ENCODE measurements around the gene COPRS. TPM values are rescaled to one million over a fixed set of nuclear protein-coding genes. Genes with fewer than 3 reads are reported as not detected.
"Not testable (repeated sequence)": the region's sequence is repeated elsewhere in the genome, so short reads cannot be mapped to it uniquely, and the experiment has no call there.

COPRS gene
- total RNA-seq, 1 experiment from 2014 or later = 46.8 TPM

DNA sequence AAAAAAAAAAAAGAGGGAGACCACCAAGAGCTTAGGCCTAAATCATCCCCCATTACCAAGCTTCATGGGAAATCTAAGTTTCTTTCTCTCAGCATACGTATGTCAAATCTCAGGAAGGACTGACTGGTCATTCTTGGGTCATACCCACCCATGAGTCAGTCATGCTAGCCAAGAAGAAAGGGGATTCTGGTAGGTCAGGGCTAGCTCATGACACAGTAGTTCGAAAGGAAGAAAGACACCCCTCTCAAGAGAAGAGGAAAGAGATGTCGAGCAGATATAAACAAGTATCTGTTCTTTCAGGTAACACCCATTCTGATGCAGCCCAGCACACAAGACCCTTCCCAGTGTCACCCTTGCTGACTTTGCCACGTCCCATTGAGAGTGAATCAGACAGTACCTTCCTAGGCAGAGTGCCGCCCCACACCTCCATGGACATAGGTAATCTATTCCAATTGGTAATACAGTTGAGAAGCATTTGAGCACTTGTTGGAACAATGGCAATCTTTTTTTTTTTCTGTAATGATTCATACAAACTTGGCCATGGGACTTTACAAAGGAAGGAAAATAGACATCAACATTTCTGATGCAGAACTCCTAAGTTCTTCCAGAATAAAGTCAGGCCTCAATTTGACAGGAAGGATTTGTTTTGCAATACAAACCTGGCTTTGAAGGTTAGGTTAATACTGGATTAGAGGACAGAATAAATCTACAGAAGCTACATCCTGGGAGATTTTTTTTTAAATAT lies 38.2 kb downstream of the COPRS start:
- no TSS peak for BruUV-seq (replicated peaks)
- ChIA-PET POLR2A (no interaction called here), CTCF (interaction anchor here (0.6 kb wide), 1 partner anchor 20 kb away, joined by 3 read pairs; no protein-coding TSS in a partner anchor)
- no peak for DNase-seq (ENCODE audit: unreplicated experiment)
- TF ChIP-seq, protein P1, sequence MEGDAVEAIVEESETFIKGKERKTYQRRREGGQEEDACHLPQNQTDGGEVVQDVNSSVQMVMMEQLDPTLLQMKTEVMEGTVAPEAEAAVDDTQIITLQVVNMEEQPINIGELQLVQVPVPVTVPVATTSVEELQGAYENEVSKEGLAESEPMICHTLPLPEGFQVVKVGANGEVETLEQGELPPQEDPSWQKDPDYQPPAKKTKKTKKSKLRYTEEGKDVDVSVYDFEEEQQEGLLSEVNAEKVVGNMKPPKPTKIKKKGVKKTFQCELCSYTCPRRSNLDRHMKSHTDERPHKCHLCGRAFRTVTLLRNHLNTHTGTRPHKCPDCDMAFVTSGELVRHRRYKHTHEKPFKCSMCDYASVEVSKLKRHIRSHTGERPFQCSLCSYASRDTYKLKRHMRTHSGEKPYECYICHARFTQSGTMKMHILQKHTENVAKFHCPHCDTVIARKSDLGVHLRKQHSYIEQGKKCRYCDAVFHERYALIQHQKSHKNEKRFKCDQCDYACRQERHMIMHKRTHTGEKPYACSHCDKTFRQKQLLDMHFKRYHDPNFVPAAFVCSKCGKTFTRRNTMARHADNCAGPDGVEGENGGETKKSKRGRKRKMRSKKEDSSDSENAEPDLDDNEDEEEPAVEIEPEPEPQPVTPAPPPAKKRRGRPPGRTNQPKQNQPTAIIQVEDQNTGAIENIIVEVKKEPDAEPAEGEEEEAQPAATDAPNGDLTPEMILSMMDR (IDR thresholded peaks at IDR 0.05; ENCODE audit: unreplicated experiment) = no peak
- Mint-ChIP-seq H3K4me1 (ENCODE audit: insufficient read depth, unreplicated experiment) (peaks cover 5% of the 10 kb centered on the region), H3K4me3 (ENCODE audit: unreplicated experiment) (no peak overlapping the region), H3K27ac (ENCODE audit: low read depth, unreplicated experiment) (no peak overlapping the region), H3K27me3 (ENCODE audit: insufficient read depth, unreplicated experiment) (no peaks in the 10 kb centered on the region), H3K36me3 (ENCODE audit: insufficient read depth, unreplicated experiment) (no peaks in the 10 kb centered on the region), H3K9me3 (ENCODE audit: unreplicated experiment) (peaks cover 7% of the 10 kb centered on the region)
- intact Hi-C loops (cut with micrococcal nuclease) = no loop called here

DNA sequence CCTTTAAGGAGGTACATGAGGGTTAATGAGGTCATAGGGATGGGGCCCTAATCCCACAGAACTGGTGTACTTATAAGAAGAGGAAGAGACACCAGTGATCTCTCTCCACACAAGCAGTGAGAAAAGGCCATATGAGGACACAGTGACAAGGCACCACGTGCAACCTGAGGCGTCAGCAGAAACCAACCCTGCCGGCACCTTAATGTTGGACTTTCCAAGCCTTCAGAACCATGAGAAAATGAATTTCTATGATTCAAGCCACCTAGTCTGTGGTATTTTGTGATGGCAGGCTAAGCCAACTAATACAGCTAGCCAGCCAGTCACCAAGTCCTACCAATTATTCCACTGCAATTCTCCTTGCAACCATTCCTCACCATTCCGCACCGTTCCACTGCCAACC lies 39.5 kb downstream of the COPRS start:
- intact Hi-C loops (cut with micrococcal nuclease) = no loop called here
- CTCF ChIA-PET = no interaction called here
- H3K36me3 Mint-ChIP-seq (ENCODE audit: insufficient read depth, unreplicated experiment) = no peaks in the 10 kb centered on the region

DNA sequence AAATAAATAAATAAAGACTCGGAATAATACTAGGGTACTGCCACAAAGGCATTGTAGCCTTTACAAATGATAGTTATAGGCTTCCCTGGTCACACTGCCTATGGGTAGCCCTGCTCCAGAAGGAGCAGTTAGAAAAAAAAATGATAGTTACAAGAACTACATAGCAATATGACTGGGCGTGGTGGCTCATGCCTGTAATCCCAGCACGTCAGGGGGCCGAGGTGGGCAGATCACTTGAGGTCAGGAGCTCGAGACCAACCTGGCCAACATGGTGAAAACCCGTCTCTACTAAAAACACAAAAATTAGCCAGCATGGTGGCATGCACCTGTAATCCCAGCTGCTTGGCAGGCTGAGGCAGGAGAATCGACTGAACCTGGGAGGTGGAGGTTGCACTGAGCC lies 40.2 kb downstream of the COPRS start:
- H3K9me3 Mint-ChIP-seq (ENCODE audit: unreplicated experiment); H3K36me3 Mint-ChIP-seq (ENCODE audit: insufficient read depth, unreplicated experiment); intact Hi-C loops (cut with micrococcal nuclease); DNase-seq (ENCODE audit: unreplicated experiment); H3K4me1 Mint-ChIP-seq (ENCODE audit: insufficient read depth, unreplicated experiment); BruUV-seq (replicated peaks); POLR2A ChIA-PET; H3K27ac Mint-ChIP-seq (ENCODE audit: low read depth, unreplicated experiment); H3K4me3 Mint-ChIP-seq (ENCODE audit: unreplicated experiment); CTCF ChIA-PET; H3K27me3 Mint-ChIP-seq (ENCODE audit: insufficient read depth, unreplicated experiment): not testable (repeated sequence)

More for the DNA sequence above, 39.5 kb downstream of the COPRS start:
- no peak overlapping the region for H3K27ac Mint-ChIP-seq (ENCODE audit: low read depth, unreplicated experiment)
- DNase-seq (ENCODE audit: unreplicated experiment) = no peak
- H3K4me1 Mint-ChIP-seq (ENCODE audit: insufficient read depth, unreplicated experiment) = no peaks in the 10 kb centered on the region
- no peaks in the 10 kb centered on the region for H3K27me3 Mint-ChIP-seq (ENCODE audit: insufficient read depth, unreplicated experiment)
- TF ChIP-seq, protein P1 (IDR thresholded peaks at IDR 0.05; ENCODE audit: unreplicated experiment) = no peak
- POLR2A ChIA-PET = no interaction called here
- H3K9me3 Mint-ChIP-seq (ENCODE audit: unreplicated experiment) = peaks cover 7% of the 10 kb centered on the region
- no peak overlapping the region for H3K4me3 Mint-ChIP-seq (ENCODE audit: unreplicated experiment)
- no TSS peak for BruUV-seq (replicated peaks)

DNA sequence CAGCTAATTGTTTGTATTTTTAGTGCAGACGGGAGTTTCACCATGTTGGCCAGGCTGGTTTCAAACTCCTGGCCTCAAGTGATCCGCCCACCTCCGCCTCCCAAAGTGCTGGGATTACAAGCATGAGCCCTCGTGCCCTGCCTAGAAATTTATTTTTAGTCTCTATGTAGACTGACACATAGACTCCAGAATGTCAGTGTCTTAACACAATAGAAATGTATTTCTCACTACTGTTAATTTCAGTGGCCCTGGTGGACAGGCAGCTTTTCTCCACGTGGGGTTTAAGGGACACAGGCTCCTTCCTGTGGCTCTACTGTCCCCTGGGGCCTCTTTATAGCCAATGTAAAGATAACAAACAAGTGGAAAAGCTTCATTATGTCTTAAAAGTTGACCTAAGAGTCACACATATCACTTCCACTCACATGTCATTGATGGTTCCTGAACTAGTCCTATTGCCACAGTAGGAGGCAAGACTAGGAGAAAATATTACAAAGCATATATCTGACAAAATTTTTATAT lies 43.8 kb downstream of the COPRS start:
- CTCF ChIA-PET = interaction anchor here (0.5 kb wide), 1 partner anchor 28 kb away, joined by 3 read pairs; no protein-coding TSS in a partner anchor
- no peak for DNase-seq (ENCODE audit: unreplicated experiment)
- Mint-ChIP-seq H3K36me3 (ENCODE audit: insufficient read depth, unreplicated experiment) (no peaks in the 10 kb centered on the region), H3K4me1 (ENCODE audit: insufficient read depth, unreplicated experiment) (no peaks in the 10 kb centered on the region), H3K27ac (ENCODE audit: low read depth, unreplicated experiment) (no peak overlapping the region), H3K4me3 (ENCODE audit: unreplicated experiment) (no peak overlapping the region), H3K27me3 (ENCODE audit: insufficient read depth, unreplicated experiment) (no peaks in the 10 kb centered on the region), H3K9me3 (ENCODE audit: unreplicated experiment) (peaks cover 7% of the 10 kb centered on the region)
- TF ChIP-seq, protein P1 (IDR thresholded peaks at IDR 0.05; ENCODE audit: unreplicated experiment) = no peak
- POLR2A ChIA-PET = no interaction called here
- intact Hi-C loops (cut with micrococcal nuclease) = no loop called here
- BruUV-seq (replicated peaks) = no TSS peak

Data from MCF 10A (cell line).